ENCODE measurements around the gene HEATR3. TPM values are rescaled to one million over a fixed set of nuclear protein-coding genes. Genes with fewer than 3 reads are reported as not detected.

HEATR3 gene
- total RNA-seq, 1 experiment from 2014 or later: 28.0 TPM

- ChIA-PET POLR2A (no interaction called here), CTCF (interaction anchor here (1.0 to 2.7 kb wide), 6 partner anchors 13 to 377 kb away, joined by 3 to 16 read pairs (median 4); no protein-coding TSS in a partner anchor)
- no peaks in the 10 kb centered on the region for H3K27me3 Mint-ChIP-seq (ENCODE audit: low read depth)
- no peak overlapping the region for H3K27ac Mint-ChIP-seq
- peak; percentile 35 for ATAC-seq
- no peak overlapping the region; the same call in 1 of the 2 replicates for H3K4me3 Mint-ChIP-seq
- no peaks in the 10 kb centered on the region for H3K9me3 Mint-ChIP-seq
- TF ChIP-seq USF1 (CRISPR knock-in tag; IDR thresholded peaks at IDR 0.05) (no peak), FOXP4 (CRISPR knock-in tag; IDR thresholded peaks at IDR 0.05) (no peak), OVOL2 (CRISPR knock-in tag; IDR thresholded peaks at IDR 0.05; ENCODE audit: borderline replicate concordance) (no peak), SMAD4 (CRISPR knock-in tag; IDR thresholded peaks at IDR 0.05) (no peak), CREM (CRISPR knock-in tag; IDR thresholded peaks at IDR 0.05) (no peak), ZNF425 (CRISPR knock-in tag; conservative IDR thresholded peaks at IDR 0.05) (no peak), GABPB1 (CRISPR knock-in tag; IDR thresholded peaks at IDR 0.05) (no peak), ZNF671 (CRISPR knock-in tag; IDR thresholded peaks at IDR 0.05) (no peak), ZNF263 (CRISPR knock-in tag; IDR thresholded peaks at IDR 0.05; ENCODE audit: low read depth) (no peak)
- H3K36me3 Mint-ChIP-seq: no peaks in the 10 kb centered on the region
- DNase-seq (ENCODE audit: low spot score): peak; percentile 42
- peaks cover 16% of the 10 kb centered on the region for H3K4me1 Mint-ChIP-seq
Observed at GRCh38 chr16:50021544-50021943, 44.2 kb upstream of the HEATR3 start.

GRCh38 chr16:50023641-50024040 lies 42.1 kb upstream of the HEATR3 start:
- Mint-ChIP-seq H3K4me3 (no peak overlapping the region), H3K9me3 (no peaks in the 10 kb centered on the region), H3K27me3 (ENCODE audit: low read depth) (no peaks in the 10 kb centered on the region), H3K36me3 (no peaks in the 10 kb centered on the region), H3K27ac (no peak overlapping the region), H3K4me1 (peaks cover 16% of the 10 kb centered on the region)
- DNase-seq (ENCODE audit: low spot score) (no peak), ATAC-seq (no peak)
- POLR2A ChIA-PET: no interaction called here
- CTCF ChIA-PET: interaction anchor here (2.7 to 4.1 kb wide), 2 partner anchors 66 to 166 kb away, joined by 16 to 49 read pairs; partner anchors contain the start of gene ZNF423
- TF ChIP-seq ZNF396 (CRISPR knock-in tag; IDR thresholded peaks at IDR 0.05; ENCODE audit: borderline replicate concordance) (no peak), CTCF (IDR thresholded peaks at IDR 0.05) (no peak), E2F1 (CRISPR knock-in tag; IDR thresholded peaks at IDR 0.05) (no peak), SMAD4 (CRISPR knock-in tag; IDR thresholded peaks at IDR 0.05) (no peak), FOXP4 (CRISPR knock-in tag; IDR thresholded peaks at IDR 0.05) (no peak), ETV6 (CRISPR knock-in tag; IDR thresholded peaks at IDR 0.05) (no peak), CBFB (CRISPR knock-in tag; IDR thresholded peaks at IDR 0.05; ENCODE audit: low read depth) (no peak), ATF2 (CRISPR knock-in tag; IDR thresholded peaks at IDR 0.05; ENCODE audit: borderline replicate concordance, low read depth) (no peak), ESRRA (CRISPR knock-in tag; IDR thresholded peaks at IDR 0.05; ENCODE audit: borderline replicate concordance) (no peak), MXD4 (CRISPR knock-in tag; IDR thresholded peaks at IDR 0.05; ENCODE audit: borderline replicate concordance) (no peak), GTF2I (CRISPR knock-in tag; conservative IDR thresholded peaks at IDR 0.05) (no peak), RORB (CRISPR knock-in tag; IDR thresholded peaks at IDR 0.05) (no peak), HMGXB4 (CRISPR knock-in tag; IDR thresholded peaks at IDR 0.05) (no peak)
